ENCODE data around the gene ANO10.
A peak's percentile ranks its signal among the peaks of the same experiment; 100 is the strongest.
"Not testable (repeated sequence)": the region's sequence is repeated elsewhere in the genome, so short reads cannot be mapped to it uniquely, and the experiment has no call there.

Gene ANO10

GRCh38 chr3:43621656-43622432 lies at the start of gene ANO10:
Gene ANO10, minus strand, starts transcription at chr3:43622011. Its CDS starts 16,159 bp downstream, at chr3:43605852.
- peak; percentile 99 for DNase-seq (ENCODE audit: low spot score)

- no peak for DNase-seq (ENCODE audit: low spot score)
Measured at GRCh38 chr3:43670635-43671522, 49.1 kb upstream of the ANO10 start.

GRCh38 chr3:43665011-43665410 lies 43.2 kb upstream of the ANO10 start:
- DNase-seq (ENCODE audit: low spot score), result not testable (repeated sequence)

GRCh38 chr3:43661376-43661775 lies 39.6 kb upstream of the ANO10 start:
- DNase-seq (ENCODE audit: low spot score), result not testable (repeated sequence)

GRCh38 chr3:43659250-43659880 lies 37.6 kb upstream of the ANO10 start:
- no peak for DNase-seq (ENCODE audit: low spot score)

GRCh38 chr3:43656390-43656789 lies 34.6 kb upstream of the ANO10 start:
- not testable (repeated sequence) for DNase-seq (ENCODE audit: low spot score)

GRCh38 chr3:43650345-43650744 lies 28.5 kb upstream of the ANO10 start:
- no peak for DNase-seq (ENCODE audit: low spot score)

- DNase-seq (ENCODE audit: low spot score), result no peak
Measured at GRCh38 chr3:43649365-43649968, 27.7 kb upstream of the ANO10 start.

GRCh38 chr3:43648957-43649356 lies 27.1 kb upstream of the ANO10 start:
- no peak for DNase-seq (ENCODE audit: low spot score)

- DNase-seq (ENCODE audit: low spot score), result no peak
Measured at GRCh38 chr3:43647331-43648166, 25.7 kb upstream of the ANO10 start.

- no peak for DNase-seq (ENCODE audit: low spot score)
Measured at GRCh38 chr3:43644443-43644842, 22.6 kb upstream of the ANO10 start.

GRCh38 chr3:43641306-43642114 lies 19.7 kb upstream of the ANO10 start:
- no peak for DNase-seq (ENCODE audit: low spot score)

GRCh38 chr3:43640681-43641080 lies 18.9 kb upstream of the ANO10 start:
- DNase-seq (ENCODE audit: low spot score), result no peak

GRCh38 chr3:43638594-43639447 lies 17.0 kb upstream of the ANO10 start:
- no peak for DNase-seq (ENCODE audit: low spot score)

- DNase-seq (ENCODE audit: low spot score), result no peak
Measured at GRCh38 chr3:43637702-43638101, 15.9 kb upstream of the ANO10 start.

- DNase-seq (ENCODE audit: low spot score), result no peak
Measured at GRCh38 chr3:43632986-43633385, 11.2 kb upstream of the ANO10 start.

- no peak for DNase-seq (ENCODE audit: low spot score)
Measured at GRCh38 chr3:43632269-43632733, 10.5 kb upstream of the ANO10 start.

GRCh38 chr3:43629741-43630140 lies 7.9 kb upstream of the ANO10 start:
- DNase-seq (ENCODE audit: low spot score), result no peak

- peak; percentile 67 for DNase-seq (ENCODE audit: low spot score)
Measured at GRCh38 chr3:43629257-43629656, 7.4 kb upstream of the ANO10 start.
